HG02870 (cell line): ENCODE results near the gene MLXIP.

ENCODE experiments used
- ATAC-seq: cut with Tn5 transposase; IDR thresholded peaks from one replicate; pipeline ENCODE4 v1.9.1; 2021; ENCODE audit warnings: mild to moderate bottlenecking, moderate library complexity; ENCODE audit not compliant: unreplicated experiment

Gene MLXIP

DNA sequence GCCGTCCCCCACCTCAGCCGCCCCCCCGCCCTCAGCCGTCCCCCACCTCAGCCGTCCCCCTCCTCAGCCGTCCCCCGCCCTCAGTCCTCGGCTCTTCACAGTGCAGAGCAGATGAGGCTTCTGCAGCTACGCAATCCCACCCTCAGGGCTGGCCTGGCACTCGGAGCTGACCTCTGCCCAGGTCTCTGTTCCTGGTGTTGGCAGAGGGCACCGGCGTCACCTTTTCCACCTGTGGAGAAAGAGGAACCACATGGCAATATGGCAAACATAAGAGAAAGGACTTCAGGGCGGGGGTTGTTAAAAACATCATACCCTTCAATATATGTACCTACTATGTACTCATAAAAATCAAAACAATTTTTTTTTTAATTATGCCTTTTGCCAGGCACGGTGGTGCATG is 45.8 kb downstream of the MLXIP start:
- no peak for ATAC-seq

DNA sequence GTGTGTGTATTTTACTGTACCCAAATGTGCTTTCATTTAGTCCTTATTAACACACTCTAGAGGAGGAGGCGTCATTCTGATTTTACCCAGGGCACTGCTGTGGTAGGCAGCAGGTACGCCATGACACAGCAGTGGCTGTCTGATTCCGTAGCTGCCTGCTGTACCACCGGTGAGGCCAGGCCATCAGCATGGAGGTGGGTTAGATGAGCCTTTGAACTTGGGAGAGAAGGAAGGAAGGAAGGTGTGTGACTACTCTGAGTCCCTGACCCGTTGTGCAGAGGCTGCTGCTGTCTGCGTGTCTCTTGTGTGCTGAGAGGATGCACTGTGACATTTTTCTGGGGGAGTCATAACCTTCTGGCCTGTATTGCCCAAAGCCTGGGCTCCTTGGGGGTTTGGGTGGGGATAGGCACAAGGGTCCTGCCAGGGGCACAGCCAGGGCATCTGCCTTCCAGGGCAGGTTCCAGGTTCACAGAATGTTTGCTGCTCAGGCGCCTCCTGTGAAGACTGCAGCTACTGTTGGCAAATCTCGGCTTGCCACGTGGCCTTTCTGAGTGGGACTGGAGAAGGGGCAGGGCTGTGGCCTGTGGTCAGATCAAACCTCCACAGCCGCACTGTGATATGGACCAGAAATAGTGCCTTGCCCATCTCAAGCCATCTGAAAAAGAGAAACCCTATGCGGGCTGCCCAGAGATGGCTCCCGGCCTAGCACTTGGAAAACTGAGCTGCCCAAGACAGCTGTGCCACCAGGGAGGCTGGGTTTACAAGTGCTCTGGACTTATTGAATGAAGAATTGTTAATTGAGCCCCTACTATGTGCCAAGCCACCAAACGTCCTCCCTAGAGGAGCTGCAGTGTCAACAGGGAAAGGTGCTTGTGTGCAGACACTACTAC is 47.1 kb downstream of the MLXIP start:
- ATAC-seq, result no peak

DNA sequence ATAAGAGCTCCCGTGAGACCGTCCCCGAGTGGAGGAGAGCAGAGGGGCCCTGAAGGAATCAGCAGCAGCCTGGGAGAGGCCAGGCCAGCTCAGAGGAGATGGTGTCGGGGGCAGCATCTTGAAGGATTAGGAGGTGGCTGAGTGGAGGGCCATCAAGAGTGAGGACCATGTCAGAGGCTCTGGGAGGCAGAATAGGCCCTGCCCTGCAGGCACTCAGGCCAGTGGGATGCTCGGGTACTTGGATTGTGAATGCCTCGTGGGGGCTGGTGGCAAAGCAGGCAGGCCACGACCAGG is 47.7 kb downstream of the MLXIP start:
- ATAC-seq, result no peak

DNA sequence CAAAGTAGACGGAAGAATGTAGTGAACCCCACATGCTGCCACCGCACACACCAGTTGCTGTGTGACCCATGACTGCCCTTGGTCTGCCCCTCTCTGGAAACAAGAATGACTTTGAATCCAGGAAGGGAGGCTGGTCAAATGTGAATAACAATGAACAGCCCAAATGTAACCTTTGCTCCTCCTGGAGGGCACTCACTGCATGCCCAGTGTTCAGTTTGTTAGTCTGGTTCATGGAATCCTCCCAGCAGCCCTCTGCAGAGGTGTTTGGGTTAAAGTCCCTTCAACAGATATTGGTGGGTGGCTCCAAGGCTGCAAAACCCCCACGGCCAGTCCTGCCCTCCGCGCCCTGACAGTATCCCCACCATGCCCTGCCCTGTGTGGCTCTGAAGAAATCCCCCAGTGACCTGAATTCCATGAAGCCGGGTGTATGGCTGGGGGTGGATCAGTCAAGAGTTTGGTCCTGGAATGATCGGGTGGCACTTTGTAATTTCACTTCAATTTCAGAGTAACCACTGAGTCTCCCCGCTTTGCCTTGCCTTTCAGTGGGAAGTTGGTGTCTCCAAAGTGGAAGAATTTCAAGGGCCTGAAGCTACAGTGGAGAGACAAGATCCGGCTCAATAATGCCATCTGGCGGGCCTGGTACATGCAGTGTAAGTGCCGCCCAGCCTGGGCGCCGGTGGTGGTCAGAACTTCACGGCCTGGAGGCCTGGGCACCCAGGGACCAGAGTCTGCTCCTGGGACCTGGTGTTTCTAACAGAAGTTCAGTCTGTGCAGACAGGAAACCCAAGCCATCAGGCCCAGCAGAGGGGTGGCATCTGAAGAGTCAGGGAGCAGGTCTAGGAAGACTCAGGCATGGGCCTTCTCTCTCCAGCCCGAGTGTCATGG is 48.4 kb downstream of the MLXIP start:
- no peak for ATAC-seq

DNA sequence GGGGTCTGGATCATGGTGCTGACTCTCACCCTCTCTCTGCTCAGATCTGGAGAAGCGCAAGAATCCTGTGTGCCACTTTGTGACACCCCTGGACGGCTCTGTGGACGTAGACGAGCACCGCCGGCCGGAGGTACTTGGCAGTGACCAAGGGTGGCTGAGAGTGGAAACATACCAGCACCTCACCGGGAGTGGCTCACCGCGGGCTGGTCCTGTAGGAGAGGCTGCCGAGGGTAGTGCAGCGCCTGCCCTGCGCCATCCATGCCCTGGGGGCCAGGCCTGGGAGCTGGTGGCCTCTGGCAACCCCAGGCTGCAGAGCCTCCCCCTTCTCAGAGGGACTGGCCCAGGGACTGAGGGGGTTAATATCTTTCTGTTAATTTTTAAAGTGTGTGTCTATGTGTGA is 49.3 kb downstream of the MLXIP start:
- no peak for ATAC-seq

DNA sequence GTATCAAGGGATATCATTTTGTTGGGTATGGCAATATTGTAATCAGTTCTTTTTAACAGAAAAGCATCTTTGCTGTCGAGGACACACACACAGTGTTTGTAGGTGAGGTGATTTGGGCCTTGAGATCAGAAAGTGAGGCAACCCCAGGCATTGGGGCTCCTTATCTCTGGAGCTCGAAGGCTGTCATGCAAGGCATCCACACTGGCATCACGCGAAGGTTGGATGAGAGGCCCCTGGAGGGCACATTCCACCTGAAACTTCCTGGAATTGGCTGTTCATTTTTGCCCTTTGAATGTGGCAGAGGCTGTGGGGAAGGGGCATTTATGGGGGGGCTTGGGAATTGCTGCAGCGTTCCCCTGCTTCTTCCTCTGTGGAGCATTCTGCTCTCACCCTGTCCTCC is 49.9 kb downstream of the MLXIP start:
- ATAC-seq, result no peak

DNA sequence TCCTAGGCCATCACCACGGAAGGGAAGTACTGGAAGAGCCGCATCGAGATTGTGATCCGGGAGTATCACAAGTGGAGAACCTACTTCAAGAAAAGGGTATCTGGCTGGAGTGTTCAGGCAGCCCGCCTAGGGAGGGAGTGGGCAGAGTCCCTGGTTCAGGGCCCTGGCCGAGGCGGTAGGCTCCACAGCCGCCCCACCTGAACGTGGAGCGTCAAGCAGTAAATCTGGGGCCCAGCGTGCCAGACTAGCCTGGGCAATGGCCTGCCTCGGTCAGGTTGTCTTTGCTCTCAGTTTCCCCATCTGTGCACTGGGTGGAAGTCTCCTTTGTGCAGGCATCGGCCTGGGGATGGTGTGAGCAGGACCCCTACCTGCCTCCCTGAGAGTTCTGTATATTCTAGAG is 50.6 kb downstream of the MLXIP start:
- no peak for ATAC-seq

DNA sequence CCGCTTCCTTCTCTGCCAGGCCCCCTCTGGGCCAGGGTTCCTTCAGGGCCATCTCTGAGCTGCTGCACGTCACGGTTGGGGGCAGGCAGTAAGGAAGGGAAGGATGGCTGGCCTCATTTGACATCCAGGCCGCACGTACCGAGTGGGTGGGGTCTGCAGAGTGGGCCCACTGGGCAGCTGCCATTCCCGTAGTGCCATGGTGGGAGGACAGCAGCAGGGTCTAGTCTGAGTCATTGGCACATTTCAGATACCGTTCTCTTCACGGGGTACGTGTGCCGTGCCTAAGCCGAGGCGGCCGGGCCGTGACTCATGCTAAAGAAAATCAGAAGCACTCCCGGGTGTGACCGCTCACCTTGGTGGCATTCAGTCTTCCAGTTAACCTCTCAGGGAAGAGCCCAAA is 51.6 kb downstream of the MLXIP start:
- ATAC-seq, result no peak

DNA sequence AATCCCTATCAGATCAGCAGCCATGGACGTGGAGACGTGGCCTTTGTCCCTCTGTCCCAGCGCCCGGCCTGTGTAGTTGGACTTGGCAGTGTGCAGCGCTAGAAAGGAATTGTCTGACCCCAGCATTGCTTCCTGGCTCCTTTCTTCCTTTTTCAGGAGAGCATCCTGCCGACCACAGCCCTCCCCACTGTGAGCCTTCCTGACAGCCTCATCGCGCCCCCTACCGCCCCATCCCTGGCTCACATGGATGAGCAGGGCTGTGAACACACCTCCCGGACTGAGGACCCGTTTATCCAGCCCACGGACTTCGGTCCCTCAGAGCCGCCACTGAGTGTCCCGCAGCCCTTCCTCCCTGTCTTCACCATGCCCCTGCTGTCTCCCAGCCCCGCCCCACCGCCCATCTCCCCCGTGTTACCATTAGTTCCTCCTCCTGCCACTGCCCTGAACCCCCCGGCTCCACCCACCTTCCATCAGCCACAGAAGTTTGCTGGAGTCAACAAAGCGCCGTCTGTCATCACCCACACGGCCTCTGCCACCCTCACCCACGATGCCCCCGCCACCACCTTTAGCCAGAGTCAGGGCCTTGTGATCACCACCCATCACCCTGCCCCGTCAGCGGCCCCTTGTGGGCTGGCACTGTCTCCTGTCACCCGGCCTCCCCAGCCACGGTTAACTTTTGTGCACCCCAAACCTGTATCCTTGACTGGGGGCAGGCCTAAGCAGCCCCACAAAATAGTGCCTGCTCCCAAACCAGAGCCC is 54.8 kb downstream of the MLXIP start:
- ATAC-seq, result no peak

DNA sequence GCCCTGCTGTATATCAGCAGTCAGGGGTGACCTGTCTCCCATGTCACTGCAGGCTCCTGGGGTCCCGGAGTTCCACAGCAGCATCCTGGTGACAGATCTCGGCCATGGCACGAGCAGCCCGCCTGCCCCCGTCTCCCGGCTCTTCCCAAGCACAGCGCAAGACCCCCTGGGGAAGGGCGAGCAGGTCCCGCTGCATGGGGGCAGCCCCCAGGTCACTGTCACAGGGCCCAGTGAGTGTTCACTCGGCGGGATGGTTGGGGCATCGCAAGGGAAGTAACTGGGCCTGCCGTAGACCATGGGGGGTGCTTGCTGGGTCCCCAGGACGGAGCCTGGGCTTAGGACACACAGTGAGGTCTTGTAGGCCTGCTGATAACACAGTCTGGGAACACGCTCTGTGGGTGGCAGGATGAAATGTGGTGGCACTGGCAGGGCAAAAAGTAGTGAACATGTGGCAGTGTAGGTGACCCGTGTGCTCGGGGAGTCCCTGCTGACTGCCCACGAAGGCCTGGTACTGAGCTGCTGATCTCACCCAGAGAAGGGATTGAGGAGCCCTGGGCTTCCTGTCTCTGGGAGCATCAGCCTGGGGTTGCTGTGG is 57.0 kb downstream of the MLXIP start:
- ATAC-seq, result no peak

DNA sequence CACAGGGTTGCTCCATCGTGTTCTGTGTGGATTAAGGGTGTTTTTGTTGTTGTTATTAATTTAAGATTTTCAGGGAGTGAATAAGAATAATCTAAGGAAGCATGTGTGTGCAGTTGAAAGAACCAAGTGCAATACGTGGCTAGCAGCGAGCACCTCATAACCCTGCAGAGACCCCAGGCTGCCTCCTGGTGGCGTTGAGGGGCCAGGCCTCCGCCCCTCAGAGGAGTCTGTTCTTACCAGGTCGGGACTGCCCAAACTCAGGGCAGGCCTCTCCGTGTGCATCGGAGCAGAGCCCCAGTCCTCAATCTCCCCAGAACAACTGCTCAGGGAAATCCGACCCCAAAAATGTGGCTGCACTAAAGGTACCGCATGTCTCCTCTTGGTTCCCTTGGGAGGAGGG is 58.7 kb downstream of the MLXIP start:
- ATAC-seq, result no peak

DNA sequence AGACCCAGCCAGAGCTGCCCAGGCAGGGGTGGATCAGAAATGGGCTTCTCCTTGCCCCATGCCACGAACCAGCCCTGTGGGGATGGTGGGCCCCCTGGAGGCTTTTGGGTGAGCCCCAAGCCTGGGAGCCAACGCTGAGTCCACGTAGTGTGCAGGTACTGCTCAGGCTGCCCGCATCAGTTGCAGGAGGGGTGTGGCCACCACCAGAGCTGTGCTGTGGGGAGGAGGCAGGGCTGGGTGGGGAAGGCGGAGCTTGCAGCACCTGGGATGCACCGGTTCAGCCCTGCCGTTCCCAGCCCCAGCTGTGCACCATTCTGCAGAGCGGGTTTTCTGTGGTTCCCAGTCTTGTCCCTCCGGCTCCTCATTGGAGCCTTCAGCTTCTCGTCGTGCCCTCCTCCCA is 59.1 kb downstream of the MLXIP start:
- ATAC-seq, result no peak

DNA sequence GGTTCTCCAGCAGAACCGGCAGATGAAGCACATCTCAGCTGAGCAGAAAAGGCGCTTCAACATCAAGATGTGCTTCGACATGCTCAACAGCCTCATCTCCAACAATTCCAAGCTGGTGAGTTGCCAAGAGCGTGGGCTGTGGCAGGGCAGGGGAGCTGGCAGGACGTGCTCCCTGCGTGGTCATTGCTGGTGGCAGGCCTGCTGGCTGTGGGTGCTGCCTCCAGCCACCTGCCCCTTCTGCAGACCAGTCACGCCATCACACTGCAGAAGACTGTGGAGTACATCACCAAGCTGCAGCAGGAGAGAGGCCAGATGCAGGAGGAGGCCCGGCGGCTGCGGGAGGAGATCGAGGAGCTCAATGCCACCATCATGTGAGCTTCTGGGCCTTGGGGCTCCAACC is 59.6 kb downstream of the MLXIP start:
- no peak for ATAC-seq

DNA sequence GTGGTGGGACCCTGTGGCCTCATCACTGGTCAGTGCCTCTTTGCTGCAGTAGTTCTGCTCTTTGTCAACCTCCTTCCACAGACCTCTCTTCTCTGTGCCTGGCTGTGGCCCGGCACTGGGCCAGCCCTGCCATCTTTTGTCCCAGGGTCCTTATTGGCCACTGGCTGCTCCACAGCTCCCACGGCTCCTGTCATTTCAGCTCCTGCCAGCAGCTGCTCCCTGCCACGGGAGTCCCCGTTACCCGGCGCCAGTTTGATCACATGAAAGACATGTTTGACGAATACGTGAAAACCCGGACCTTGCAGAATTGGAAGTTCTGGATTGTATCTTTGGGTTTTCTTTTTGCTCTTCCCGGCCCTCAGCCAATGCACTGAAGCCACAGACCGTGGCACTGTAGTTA is 60.1 kb downstream of the MLXIP start:
- no peak for ATAC-seq

DNA sequence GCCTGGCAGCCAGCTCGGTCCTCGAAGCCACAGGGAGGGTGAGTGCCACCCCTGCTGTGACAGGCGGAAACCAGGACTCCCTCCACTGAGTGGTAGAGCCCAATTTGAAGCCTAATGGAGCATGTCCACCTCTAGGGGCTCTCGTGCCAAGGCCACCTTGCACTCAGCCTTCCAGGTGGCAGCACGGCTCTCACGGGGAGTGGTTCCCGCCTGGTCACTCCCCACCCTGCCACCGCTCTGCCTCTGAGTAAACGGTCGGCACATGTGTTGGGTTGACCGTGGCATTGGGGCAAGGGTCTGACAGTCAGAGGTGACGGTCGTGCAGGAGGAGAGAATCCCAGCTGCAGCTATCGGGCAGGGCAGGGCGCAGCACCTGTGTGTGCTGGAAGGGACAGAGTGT is 60.7 kb downstream of the MLXIP start:
- no peak for ATAC-seq

DNA sequence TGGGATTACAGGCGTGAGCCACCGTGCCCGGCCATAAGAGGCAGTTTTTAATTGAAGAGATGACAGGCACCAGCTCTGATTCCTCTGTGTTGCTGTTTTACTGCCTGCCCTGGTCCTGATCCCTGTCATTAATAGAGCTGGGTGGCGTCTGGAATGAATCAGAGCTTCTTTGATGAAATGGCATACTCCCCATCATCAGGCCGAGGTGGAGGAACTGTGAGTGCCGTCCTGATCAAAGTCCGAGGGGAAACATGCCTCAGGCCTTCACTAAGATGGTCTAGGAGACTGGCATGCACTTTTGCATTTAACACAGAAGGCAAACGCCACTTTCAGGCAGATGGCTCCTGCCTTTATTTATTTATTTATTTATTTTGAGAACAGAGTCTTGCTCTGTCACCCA is 61.4 kb downstream of the MLXIP start:
- no peak for ATAC-seq

DNA sequence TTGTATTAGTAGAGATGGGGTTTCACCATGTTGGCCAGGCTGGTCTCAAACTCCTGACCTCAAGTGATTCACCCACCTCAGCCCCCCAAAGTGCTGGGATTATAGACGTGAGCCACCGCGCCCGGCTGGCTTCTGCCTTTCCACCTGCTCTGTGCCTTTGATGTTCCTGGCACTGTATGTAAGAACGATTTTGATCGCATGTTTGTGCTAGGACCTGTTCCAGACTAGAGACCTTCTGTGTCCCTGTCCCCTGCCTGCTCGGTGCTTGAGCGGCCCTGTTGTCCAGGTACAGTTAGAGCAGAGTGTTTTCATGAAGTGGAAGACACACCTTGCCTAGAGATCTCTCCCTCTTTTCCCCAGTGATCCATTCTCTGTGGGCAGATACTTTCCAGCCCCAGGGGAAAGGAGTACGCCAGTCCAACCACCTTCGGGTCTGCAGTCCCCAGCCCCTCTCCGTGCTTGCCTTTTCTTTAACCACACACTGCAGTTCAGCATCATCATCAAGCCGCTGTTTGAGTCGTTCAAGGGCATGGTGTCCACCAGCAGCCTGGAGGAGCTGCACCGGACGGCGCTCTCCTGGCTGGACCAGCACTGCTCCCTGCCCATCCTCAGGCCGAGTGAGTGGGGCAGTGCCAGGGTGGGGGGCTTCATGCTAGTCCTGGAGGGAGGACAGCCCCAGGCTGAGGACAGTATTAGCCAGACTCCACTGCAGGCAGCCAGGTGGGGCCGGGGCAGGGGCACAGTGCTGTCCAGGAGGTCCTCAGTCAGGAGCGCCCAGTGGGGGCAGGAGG is 62.1 kb downstream of the MLXIP start:
- no peak for ATAC-seq

DNA sequence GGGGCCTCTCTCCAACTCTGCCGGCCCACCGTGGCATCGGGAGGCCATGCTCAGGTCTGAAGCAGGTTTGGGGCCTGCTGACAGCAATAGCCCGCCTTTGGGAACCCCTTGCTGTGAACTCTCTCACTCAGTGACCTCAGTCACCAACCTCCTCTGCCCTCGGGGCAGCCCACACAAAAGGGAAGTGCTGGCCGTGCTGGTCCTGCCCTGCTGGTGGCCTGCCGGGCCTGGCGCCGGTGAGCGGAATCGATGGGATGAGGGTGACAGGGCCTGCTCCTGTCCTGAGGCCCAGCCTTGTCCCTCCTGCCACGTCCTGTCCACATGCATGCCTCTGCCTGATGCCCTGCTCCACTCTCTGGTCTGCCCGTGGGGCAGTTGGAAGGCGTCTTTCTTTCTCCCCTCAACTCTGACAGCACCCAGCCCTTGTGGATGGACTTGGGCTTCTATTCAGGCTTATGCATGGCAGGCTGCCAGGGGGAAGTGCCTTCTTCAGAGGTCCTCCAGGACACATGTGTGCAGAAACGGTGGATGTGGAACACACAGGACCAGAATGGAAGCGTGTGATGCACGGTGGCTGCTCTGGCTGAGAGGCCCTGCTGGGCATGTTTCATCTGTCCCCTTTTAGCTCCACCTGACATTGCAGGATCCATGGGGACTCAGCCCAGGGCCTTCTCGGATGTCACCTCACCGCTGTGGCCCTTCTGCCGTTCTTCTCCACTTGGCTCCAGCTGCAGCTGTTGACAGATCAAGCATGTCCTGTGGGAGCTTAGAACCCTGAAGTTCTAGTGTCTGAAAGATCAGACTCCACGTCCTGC is 63.6 kb downstream of the MLXIP start:
- no peak for ATAC-seq

DNA sequence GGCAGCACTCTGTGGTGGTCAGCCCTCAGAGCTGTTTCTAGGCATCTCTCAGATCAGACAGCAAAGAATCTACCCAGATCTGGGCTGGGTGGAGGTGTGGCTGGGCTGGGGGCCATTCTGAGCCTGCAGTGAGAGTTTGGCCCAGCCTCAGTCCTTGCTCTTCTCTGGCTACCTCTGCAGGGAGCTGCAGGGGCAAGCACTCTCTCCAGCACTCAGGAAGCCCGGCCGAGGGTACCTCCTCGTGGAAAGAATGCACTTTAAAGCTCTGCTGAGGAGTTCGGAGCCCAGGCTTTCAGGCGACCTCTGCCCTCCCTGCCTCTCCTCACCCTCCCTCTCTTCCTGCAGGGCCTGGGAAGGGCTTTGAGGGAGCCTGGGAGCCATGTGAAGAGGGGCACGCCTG is 64.3 kb downstream of the MLXIP start:
- no peak for ATAC-seq

DNA sequence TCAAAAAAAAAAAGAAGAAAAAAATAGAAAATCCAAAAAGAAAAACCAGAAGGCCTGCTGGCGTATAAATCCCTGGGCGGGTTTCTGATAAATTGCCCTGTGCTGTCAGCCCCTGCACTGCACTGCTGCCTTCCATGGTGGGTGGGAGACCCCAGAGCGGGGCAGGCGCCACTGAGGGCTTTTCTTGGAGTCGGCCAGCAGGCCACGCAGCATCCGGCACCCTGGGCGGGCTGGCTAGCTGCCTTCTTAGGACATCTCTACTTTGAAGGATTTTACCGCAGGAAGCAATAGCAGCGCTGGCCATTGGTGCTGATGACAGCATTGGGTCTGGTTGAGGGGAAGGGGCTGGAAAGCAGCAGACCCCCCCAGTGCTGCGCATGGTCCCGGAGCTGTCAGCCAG is 66.3 kb downstream of the MLXIP start:
- no peak for ATAC-seq
